ENCODE results near the gene MND1.
"Not testable (repeated sequence)": the region's sequence is repeated elsewhere in the genome, so short reads cannot be mapped to it uniquely, and the experiment has no call there.

Gene MND1

DNA sequence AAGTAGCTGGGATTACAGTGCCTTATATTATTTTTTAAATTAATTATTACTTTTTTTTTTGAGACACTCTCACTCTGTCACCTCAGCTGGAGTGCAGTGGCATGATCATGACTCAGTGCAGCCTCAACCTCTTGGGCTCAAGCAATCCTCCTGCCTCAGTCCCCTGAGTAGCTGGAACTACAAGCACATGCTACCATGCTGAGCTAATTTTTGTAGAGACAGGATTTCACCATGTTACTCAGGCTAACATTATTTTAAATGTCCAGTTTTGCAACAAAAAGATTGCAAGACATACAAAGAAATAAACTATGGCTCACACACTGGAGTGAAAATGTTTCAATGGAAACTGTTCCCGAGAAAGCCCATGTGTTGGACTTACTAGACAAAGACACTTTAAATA, 59.2 kb downstream of the MND1 start:
- no peak for DNase-seq (ENCODE audit: low read depth)

DNA sequence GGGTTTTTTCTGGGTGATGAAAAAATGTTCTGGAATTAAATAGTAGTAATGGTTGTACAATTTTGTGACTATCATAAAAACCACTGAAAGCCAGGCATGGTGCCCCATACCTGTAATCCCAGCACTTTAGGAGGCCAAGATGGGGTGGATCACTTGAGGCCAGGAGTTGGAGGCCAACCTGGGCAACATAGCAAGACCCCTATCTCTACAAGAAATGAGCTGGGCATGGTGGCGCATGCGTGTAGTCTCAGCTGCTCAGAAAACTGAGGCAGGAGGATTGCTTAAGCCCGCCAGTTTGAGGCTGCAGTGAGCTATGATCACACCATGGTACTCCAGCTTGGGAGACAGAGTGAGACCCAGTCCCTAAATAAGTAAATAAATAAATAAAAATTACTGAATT, 63.4 kb downstream of the MND1 start:
- no peak for DNase-seq (ENCODE audit: low read depth)

DNA sequence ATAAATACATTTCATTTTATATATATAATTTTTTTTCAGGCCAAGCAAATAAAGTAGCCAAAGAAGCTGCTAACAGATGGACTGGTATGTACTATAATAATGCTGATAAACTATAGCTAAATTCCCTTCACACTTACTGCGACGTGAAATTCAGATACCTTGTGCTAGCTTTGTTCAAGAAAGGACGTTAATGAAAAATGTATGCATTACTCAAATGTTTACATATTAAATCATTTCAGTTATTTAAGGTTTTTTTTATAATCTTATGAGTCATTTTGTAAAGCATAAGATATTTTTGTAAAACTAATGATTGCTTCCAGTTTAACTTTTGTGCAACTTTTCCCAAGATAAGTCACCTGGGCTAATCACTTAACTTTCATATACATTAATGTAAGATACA, 64.4 kb downstream of the MND1 start:
- DNase-seq (ENCODE audit: low read depth) = no peak

DNA sequence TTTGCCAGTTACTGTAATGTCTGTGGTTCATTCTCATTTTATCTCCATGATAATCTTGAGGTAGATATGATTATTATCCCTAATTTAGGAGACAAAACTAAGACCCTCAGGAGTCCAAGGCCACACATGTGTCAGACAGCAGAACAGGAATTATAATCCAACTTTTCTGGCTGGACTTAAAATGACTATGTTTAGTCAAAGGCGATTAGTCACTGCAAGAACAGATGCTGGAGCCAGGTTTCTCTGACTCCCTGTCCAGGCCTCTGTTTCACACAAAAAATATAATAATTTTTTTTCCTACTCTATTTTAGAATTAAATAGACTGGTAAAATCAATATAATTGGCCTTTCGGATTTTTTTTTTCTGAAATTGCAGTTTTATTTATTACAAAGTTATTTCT, 64.9 kb downstream of the MND1 start:
- no peak for DNase-seq (ENCODE audit: low read depth)

DNA sequence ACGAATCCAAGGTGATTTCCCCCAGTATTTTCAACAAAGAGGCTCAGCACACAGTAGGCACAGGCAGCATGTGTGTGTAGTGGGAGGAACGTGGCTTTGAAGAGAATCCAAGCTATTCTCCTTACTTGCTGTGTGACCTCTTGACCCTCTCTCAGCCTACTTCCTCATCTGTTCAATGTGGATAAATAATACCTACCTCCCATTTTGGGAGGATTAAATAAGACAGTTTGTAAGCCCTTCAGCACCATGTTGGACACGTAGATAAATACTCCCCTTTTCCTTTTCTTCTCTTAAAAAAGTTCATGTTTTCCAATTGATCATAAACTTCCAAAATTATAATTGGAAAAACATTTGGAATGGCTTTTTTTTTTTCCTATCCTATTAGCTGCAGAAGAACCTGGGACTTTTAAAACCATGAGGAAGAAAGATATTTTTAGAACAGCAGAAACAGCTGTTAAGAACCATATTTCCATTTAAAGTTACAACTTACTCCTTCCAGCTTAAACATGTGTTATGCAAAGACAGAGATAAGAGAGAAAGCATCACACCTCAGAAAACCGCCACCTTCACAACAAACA, 65.5 kb downstream of the MND1 start:
- no peak for DNase-seq (ENCODE audit: low read depth)

DNA sequence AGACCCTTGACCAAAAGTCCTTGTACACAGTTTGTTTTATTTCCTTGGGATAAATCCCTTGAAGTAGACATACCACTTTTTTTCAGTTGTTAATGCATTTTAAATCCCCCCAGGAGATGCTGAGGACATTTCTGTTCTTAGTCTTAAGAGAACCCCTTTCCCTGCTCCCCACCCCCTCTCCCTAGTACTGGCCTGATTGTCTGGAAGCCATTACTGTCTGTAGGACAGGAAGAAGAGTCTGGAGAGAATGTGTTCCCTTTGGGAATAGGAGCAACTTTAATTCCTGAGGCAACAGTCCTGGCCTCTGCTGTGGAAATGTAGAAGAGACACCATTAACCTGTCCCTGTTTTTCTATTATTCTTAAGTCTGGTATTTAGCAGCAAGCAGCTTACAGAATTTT, 69.4 kb downstream of the MND1 start:
- no peak for DNase-seq (ENCODE audit: low read depth)

DNA sequence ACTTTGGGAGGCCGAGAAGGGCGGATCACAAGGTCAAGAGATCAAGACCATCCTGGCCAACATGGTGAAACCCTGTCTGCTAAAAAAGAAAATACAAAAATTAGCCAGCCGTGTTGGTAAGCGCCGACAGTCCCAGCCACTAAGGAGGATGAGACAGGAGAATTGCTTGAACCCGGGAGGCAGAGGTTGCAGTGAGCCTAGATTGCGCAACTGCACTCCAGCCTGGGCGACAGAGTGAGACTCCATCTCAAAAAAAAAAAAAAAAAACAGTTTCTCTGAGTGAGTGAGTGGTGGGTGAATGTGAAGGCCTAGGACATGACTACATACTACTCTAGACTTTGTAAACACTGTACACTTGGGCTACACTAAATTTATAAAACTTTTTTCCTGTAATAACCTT, 72.0 kb downstream of the MND1 start:
- not testable (repeated sequence) for DNase-seq (ENCODE audit: low read depth)

DNA sequence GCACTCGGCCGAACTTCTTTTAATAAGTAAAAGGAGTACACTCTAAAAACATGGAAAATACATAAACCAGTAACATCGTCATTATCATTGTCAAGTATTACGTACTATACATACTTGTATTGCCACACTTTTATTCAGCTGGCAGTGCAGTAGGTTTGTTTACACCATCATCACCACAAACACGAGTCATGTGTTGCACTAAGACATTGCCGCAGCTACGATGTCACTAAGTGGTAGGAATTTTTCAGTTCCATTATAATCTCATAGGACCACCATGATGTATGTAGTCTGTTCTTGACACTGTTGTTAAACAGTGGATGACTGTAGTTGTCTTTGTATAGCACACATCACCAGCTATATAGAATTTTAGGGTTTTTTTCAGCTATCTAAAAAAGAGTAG, 73.6 kb downstream of the MND1 start:
- no peak for DNase-seq (ENCODE audit: low read depth)

DNA sequence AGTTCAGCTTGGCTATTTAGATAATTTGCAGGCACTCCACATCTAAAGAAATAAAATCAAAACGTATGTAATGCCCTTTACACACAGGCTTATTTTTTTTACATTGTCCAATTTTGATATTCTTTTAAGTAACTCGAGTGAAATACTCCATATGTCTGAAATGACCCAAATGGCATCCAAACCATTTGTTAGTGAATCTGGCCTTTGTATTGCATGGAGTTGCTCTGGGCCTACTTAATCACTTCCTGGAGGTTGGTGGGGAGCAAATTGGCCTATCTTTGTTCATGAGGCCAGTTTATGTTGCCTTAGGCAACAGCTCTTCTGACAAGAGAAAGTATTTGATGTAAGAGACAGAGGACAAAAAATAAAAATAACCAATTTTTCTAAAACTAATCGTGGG, 74.1 kb downstream of the MND1 start:
- DNase-seq (ENCODE audit: low read depth) = no peak

DNA sequence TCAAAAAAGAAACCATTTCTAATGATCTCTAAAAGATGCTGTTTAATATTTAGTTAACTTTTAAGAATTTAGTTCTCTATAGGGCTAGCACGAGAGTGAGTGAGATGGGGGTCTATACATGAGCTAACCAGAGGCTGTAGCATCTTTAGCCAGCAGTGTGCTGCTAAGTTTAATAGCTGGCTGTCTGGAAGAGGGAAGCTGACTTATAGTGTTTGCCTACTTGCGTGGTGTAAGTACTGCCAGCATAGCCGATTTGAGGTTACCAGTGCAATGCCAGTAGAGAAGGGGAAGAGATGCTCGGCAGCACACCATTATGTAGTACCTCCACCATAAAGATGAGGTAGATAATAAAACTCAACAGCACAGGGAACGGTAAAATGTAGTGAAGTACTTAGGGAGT, 74.5 kb downstream of the MND1 start:
- no peak for DNase-seq (ENCODE audit: low read depth)

DNA sequence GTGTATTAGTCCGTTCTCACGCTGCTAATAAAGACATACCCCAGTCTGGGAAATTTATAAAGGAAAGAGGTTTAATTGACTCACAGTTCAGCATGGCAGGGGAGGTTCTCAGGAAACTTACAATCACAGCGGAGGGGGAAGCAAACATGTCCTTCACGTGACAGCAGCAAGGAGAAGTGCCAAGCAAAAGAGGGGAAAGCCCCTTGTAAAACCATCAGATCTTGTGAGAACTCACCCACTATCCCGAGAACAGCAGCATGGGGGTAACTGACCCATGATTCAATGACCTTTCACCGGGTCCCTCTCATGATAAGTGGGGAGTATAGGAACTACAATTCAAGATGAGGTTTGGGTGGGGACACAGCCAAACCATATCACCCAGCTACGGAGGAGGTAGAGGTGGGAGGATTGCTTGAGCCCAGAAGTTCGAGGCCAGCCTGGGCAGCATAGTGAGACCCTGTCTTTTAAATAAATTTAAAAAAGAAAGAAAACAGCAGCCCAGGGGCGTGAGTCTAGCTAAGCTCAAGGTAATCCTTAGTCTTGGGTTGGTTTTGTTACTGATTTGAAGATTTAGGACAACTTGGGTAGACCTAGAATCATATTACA, 75.3 kb downstream of the MND1 start:
- DNase-seq (ENCODE audit: low read depth) = no peak

DNA sequence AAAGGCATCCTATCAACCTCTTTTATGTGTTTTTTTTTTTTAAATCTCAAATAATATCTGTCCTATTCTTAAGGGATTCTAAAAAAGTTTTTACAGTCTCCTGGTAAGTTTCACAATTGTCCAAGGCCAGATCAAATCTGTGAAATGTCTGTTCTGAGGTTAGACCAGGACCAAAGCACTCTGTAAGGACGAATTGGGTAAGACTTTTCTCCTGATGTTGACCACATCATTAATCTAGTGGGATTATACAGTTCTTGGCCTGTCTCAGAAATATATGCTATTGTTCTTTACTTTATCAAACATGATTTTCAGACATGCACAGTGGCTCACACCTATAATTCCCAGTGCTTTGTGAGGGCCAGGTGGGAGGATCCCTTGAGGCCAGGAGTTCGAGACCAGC, 75.9 kb downstream of the MND1 start:
- DNase-seq (ENCODE audit: low read depth) = no peak

DNA sequence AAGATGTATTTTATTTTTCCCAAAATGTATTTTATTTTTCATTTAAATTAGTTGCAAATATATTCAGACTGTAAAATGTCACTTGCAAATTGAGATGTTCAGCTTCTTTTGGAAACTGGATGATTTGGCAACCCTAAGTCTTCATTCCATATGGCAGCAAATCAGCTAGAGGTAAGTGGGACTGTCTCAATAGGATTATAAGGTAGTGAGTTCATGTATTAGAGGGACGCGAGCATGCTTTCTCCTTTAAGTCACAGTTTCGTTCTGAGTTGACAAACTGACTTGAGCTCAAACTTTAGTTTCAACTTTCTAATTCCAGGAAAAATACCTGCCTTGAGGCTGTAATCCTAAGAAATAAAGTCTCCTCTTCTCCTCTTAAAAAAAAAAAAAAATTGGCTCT, 77.5 kb downstream of the MND1 start:
- DNase-seq (ENCODE audit: low read depth) = no peak

DNA sequence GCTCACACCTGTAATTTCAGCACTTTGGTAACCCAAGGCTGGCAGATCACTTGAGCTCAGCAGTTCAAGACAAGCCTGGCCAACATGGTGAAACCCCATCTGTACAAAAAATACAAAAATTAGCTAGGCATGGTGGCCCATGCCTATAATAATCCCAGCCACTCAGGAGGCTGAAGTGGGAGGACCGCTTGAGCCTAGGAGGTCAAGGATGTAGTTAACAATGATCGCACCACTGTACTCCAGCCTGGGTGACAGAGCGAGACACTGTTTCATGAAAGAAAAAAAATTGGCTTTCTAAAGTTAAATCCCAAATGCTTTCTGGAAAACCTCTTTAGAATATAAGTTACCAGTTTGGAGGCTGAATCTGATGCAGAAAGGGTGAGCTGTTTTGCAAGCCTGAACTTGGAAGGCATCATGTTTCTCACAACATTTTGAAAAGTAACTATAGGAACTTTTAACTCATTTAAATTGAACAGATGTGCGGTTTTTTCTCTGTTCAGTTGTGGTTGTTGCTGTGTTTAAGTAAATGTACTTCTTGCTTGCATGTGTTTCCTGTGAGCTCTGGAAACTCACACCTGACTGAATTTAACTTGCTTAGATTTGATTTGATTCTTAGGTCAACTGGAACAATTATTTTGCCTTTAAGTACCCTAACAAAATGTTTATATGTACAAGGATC, 81.9 kb downstream of the MND1 start:
- no peak for DNase-seq (ENCODE audit: low read depth)

DNA sequence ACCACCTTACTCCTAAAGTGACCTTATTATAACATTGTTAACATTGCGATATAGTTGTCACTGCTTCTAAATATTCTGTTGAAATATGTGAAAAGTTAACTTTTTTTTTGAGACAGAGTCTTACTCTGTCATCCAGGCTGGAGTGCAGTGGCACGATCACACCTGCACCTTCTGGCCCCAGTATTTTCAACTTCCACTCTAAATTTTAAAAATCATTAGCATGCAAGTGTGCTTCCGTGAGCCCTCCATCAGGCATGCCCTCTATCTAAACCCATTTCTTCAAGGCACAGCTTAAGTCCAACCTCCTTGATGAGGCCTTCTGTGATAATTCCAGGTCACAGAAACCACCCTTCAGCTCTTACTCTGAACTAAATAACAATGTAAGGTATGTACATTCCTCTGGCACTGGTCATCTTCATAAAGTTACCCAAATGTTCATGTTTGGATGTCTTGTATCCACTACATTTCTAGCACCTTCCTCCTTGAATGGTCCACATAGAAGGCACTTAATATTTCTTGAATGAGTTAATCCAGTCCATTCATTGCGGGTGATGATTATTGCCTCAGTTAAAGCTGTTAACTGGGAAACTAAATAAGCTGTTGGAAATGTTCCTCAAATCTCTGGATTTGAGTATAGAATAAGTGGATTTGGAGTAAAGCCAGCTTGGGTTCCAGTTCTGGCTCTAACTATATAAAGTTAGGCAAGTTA, 83.0 kb downstream of the MND1 start:
- no peak for DNase-seq (ENCODE audit: low read depth)

DNA sequence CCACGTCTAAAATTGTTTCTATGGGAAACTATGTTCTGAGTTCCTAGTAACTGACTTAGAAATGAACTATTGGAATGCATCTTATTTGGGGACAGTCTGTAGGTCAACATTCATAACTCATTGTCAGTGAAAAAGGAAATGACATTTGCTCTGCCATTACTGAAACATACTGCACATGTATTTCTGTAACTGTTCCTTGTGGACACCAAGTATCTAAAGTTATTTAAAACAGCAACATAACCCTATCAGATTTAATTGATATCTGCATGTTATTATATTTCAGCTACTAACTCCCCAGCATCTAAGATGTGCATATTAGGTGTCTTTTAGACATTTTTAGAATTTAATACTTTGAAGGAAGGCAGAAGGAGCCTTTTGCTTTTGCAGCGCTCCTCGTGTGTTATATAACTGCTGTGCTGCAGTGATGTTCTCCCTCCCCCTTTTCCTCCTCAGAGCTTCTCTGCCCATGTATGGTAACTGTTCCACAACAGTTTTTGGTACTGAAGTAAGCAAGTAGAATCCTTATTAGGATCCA, 84.5 kb downstream of the MND1 start:
- DNase-seq (ENCODE audit: low read depth) = no peak

DNA sequence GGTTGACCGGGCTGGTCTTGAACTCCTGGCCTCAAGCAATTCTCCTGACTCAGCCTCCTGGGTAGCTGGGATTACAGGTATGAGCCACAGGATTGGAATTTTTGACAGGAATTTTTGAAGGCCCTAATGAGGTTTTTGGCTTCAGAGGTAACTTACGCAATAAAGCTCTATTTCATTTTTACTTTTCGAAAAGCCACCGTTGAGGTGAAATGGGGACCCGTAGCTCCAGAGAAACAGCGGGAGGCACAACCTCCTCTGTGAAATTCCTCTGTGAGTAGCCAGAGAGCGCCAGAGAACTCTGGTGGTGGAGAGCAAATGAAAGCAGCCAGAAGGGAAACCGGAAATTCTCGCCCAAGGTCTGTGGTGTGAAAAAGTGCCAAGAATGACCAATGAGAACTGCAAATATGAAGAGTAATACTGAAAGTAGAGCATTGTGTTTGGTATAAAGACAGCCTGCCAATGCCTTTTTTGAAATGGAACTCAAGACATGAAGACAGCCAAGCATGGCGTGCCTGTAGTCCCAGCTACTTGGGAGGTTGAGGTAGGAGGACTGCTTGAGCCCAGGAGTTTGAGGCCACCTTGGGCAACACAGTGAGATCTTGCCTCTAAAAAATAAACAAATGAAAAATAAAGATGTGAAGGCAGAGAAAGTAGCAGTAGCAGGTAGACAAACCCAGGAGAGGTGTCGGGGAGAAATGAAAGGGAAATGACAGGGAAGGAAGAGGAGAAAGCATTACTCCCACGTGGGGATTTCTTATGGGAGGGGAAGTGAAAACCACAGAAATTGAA, 88.7 kb downstream of the MND1 start:
- DNase-seq (ENCODE audit: low read depth) = peak; percentile 37

DNA sequence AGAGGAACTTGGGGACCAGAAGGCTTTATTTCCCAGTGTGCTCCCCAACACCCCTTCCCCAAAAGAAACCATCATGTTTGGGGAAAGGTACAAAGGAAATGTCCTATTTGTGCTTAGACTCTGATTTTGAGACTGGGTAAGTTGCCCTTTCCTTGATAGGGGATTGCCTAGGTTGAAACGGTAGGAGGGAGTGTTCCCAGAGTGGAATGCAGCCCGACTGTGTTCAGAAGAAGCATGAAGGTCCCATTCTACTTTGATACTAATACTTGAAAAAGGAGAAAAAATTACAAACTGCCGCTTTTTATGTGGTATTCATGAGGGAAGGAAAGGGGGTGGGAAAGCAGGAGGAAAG, 89.2 kb downstream of the MND1 start:
- no peak for DNase-seq (ENCODE audit: low read depth)

DNA sequence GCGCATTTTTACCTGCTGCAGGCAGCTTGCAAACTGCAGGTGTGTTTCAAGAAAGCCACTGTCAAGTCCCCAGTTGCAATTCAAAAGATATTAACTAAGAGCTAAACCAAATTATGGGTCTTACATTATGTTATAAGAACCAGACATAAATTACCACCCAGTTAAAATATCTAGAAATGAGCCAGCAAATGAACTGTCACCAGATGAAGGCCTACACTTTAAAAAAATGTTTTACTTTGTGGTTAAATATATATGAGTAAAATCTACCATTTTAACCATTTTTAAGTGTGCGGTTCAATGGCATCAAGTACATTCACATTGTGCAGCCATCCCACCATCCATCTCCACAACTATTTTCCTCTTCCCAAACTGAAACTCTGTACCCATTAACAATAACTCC, 89.7 kb downstream of the MND1 start:
- no peak for DNase-seq (ENCODE audit: low read depth)

DNA sequence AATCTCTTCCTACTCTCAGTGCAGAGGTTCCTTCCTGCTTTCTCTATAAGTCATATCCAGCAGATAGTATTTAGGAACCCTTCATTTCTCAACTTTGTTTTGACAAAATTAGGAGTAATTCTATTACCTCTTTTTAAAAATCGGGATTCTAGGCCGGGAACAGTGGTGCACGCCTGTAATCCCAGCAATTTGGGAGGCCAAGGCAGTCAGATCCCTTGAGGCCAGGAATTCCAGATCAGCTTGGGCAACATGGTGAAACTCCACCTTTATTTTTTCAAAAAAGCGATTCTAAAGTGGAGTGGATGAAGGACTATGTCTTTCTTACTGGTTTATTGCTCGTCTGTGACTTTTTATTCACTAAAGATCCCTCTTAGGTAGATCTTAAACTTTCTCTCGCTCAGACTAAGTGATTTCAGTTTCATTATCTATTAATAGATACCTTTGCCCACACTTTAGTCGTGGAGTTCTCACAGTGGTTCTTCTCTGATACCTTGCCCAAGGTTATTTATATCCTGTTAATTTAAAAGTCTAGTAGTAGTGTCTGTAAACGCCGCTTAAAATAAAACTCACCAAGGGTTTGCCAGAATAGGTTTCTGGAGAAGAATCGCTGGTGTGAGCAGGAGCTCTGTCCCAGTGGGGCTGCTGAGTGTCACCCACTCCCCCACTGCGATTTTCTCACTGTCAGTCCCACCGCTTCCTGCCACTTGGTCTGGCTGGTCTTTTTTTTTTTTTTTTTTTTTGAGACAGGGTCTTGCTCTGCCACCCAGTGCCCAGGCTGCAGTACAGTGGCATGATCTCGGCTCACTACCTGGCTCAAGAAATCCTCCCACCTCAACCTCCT, 94.6 kb downstream of the MND1 start:
- no peak for DNase-seq (ENCODE audit: low read depth)

DNA sequence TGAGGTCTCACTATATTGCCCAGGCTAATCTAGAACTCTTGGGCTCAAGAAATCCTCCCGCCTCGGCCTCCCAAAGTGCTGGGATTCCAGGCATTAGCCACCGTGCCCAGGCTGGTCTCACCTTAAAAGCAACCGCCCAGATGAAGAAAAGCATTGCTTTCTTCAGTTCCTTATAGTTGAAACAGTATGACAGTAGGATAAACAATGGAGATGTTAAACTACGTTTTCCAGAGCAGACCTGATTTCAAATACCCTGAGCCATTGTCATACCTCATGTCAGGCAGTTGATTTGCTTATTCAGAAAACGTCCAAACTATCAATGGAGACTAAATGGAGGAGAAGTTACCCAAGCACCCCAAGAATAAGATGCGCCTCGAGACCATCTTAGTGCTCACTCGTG, 95.3 kb downstream of the MND1 start:
- DNase-seq (ENCODE audit: low read depth) = no peak

All from T-helper 22 cell (primary cell).